GM18909 (cell line): ENCODE data around the gene B4GALT6.

ENCODE experiments used
- ATAC-seq: cut with Tn5 transposase; IDR thresholded peaks from one replicate; pipeline ENCODE4 v1.9.1; 2021; ENCODE audit warnings: mild to moderate bottlenecking; ENCODE audit not compliant: unreplicated experiment, poor library complexity

The B4GALT6 gene

GRCh38 chr18:31694297-31694696, 9.9 kb upstream of the B4GALT6 start:
- ATAC-seq: no peak

GRCh38 chr18:31688606-31689005, 4.2 kb upstream of the B4GALT6 start:
- ATAC-seq: no peak

GRCh38 chr18:31686986-31687928, 2.9 kb upstream of the B4GALT6 start:
- no peak for ATAC-seq

- no peak for ATAC-seq
These were observed 2.2 kb upstream of the B4GALT6 start for GRCh38 chr18:31686572-31686971.

- ATAC-seq: peak; percentile 70
These were observed 1.0 kb upstream of the B4GALT6 start for GRCh38 chr18:31685097-31686082.

DNA sequence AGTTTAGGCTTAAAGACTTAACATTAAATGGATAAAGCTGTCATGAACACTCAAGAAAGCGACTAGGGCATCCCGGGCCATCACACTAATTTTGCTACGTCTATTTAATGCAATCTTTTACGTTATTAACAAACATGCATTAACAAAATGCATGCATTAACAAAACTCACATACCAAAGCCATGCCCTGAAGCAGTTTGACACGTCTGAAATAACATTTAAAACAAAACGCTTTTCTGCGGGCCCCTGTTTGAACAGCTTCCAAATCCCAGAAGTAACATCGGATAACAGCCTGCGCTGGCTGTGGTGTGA, 458 bp downstream of the B4GALT6 start:
- no peak for ATAC-seq

DNA sequence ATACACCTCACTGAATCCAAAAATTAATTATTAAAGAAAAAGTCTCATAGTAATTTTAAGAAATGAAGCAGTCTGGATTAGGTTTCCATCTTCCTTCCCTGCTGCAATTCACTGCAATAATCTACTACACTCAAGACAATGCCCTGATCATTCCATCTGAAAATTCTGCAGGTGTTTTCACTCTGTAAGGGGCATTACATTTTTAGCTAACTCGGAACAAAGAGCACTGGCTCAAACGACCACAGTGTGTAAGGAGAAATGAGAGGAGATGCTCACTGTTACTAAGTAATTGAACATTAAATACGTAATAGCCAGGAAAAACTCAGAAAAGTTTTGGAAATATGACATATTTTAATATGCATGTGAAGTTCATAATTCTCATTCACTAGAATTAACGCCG, 1.3 kb downstream of the B4GALT6 start:
- no peak for ATAC-seq

GRCh38 chr18:31680831-31681568, 3.4 kb downstream of the B4GALT6 start:
- no peak for ATAC-seq

DNA sequence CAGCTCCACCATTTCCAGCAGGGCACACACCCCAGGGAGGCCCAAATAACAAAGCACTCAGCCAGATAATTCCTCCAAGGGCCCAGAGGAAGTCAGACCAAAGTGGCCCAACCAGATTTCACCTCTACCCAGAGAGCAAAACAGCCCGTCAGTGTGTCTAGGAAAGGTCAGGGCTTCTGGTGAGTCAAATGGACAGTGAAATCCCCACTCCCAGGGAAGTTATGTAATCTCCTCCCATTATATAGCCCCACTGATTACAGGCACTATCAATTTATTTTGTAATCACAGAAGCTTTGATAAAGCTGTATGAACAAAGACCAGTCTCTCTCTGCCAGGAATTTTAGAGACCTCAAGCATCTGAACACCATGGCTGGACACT, 4.0 kb downstream of the B4GALT6 start:
- no peak for ATAC-seq

GRCh38 chr18:31679791-31680432, 4.5 kb downstream of the B4GALT6 start:
- no peak for ATAC-seq

- no peak for ATAC-seq
These were observed 5.1 kb downstream of the B4GALT6 start for GRCh38 chr18:31679133-31679742.

- no peak for ATAC-seq
These were observed 6.0 kb downstream of the B4GALT6 start for GRCh38 chr18:31678425-31678824.

GRCh38 chr18:31677592-31677991, 6.8 kb downstream of the B4GALT6 start:
- ATAC-seq: peak; percentile 35

DNA sequence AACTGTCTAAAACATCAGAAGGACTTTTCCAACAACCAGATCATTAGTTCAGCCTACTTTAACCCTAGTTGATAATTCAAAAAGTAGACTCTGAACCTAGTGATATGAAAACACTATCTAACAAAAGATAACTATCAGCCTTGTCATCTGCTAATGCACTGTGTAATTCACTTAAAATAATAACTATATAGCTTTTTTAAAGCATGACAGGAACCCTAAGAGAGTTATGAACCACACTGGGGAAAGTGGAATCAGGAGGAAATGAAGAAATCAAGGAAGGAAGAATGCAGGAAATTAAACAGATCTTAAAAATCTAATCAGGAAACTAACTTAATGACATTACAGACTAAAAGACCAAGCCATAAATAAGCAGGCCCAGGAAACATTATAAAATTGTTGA, 9.0 kb downstream of the B4GALT6 start:
- no peak for ATAC-seq

- no peak for ATAC-seq
These were observed 11.7 kb downstream of the B4GALT6 start for GRCh38 chr18:31672628-31673135.

GRCh38 chr18:31671951-31672350, 12.4 kb downstream of the B4GALT6 start:
- no peak for ATAC-seq

DNA sequence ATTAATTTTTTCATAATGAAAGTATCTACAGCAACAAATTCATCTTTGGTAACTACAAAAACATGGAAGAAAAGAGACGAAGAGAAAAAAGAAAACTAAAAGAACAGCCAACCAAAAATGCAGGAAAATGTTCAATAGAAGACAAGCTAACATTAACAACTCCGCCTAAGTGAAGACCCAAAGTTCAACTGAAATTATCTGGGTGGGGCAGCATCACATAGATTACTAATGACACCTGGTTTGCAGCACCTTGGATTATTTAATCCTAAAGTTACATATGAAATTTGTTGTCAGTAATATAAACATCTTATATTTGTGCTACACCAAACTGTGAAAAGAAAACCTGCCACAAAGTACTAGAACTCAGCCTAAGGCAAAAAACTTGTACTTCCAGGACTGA, 14.8 kb downstream of the B4GALT6 start:
- no peak for ATAC-seq

DNA sequence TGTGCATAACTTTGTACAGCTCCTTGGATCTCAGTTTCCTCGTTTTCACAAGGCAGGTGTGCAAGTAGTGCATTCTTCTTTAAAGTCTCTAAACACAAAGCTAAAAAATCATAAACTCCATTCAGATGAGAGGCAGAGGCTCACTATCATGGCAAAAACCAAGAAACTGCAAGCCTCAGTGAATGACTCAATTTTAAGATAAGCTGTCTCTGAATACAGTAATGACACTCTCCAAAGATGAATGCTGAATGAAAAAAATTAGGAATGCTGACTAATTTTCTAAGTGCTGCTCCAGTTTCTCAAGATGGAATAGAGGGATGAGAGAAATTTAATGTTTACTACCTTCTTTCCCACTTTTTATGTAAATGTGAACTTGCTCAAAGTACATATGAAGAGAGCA, 17.2 kb downstream of the B4GALT6 start:
- ATAC-seq: no peak

DNA sequence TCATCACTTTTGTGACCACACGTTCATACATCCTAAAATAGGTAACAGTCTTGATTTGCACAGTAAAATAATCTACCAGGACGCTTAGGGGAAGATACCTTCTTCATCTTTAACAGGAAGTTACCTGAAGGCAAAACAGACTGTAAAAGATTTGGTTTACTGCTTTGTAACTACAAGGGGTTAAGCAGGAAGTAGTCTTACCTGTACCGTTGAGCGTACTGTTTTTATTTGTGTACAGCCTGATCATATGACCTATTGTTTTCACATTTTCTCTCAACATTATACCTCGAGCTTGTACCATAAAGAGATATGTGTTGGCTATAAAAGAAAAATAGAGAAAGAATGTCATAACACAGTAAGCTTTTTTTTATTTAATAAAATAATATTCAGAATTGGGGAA, 18.3 kb downstream of the B4GALT6 start:
- no peak for ATAC-seq
